Measurements from ENCODE around the gene EEA1. TPM values are rescaled to one million over a fixed set of nuclear protein-coding genes. Genes with fewer than 3 reads are reported as not detected.
A peak's percentile ranks its signal among the peaks of the same experiment; 100 is the strongest.

EEA1 gene
- 68.9 TPM in 2 replicates for total RNA-seq (2022)
- Bru-seq, nascent RNA: percentile 95 among the genes with signal in this experiment
- percentile 92 among the genes with signal in this experiment for BruChase-seq, experiment 1, labeled RNA remaining after a 2-hour chase
- percentile 94 among the genes with signal in this experiment for BruChase-seq, experiment 2, labeled RNA remaining after a 6-hour chase
- long read RNA-seq, full-length matches to known transcripts: 7 of 15 reads
- long read RNA-seq, partial matches to known transcripts: 6 of 15 reads
- long read RNA-seq, other reads (novel, unspliced or antisense): 2 of 15 reads

DNA sequence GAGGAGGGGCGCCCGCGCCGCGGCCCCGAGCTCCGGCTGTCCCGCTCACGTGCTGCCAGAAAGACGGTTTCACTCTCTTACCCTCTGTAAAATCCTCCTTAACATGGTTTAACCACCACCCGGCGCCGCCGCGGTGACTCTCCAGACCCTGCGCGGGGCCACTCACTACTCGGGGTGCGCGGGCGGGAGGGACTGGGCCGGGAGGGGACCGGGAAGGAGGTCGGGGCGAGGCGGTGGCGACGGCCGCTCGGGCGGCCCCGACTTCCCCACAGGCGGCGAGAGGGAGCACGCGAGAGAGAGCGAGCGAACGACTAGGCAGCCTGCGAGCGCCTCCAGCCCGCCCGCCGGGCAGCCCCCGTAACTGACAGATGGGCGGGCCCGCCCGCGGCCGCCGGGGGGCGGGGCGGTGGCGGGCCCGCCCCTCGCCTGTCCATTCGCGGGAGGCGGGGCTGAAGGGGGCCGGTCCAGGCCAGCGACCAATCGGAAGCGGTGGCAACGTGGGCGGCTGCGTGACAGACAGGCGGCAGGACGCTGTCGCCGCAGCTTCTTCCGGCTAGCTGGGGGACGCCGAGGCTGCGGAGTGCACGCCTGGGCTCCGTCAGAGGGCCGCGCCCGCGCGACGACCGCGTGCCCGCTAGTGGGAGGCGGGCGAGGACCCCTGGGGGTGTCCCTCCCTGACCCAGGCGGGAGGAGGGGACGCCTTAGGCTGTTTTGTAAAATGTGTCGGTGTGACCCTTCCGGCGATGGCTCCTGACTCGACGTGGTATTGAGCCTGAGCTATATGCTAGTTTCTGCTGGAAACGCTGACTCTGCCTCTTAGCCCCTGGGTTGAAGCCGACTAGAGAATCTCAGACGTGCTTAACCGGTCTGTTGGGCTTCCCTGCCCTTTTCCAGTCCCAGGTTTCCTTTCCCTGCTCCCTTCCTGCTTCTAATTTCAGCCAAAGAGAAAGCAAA lies at the start of gene EEA1:
TSS of gene EEA1 (minus strand) at position 334 of the 954 bp plus-strand sequence. CDS start at position 105, 229 bp downstream.
- CTCF ChIA-PET: interaction anchor here (0.8 to 1.8 kb wide), 6 partner anchors 15 to 490 kb away, joined by 3 to 8 read pairs (median 4); no protein-coding TSS in a partner anchor
- no peaks in the 10 kb centered on the region for H3K9me3 ChIP-seq
- Mint-ChIP-seq H3K4me1 (ENCODE audit: low read depth, unreplicated experiment) (peaks cover 50% of the 10 kb centered on the region), H3K27ac (ENCODE audit: unreplicated experiment) (peak within 1 kb of the TSS; percentile 93), H3K36me3 (ENCODE audit: insufficient read depth, unreplicated experiment) (peaks cover 19% of the 10 kb centered on the region), H3K4me3 (ENCODE audit: unreplicated experiment) (peak within 1 kb of the TSS; percentile 90), H3K27me3 (ENCODE audit: insufficient read depth, unreplicated experiment) (no peaks in the 10 kb centered on the region), H3K9me3 (ENCODE audit: unreplicated experiment) (peaks cover 9% of the 10 kb centered on the region)
- H3K4me3 ChIP-seq (ENCODE audit: low read depth, low read length): peak within 1 kb of the TSS; percentile 88
- no peaks in the 10 kb centered on the region for H3K36me3 ChIP-seq (ENCODE audit: control insufficient read depth, insufficient read depth, low read length)
- POLR2A ChIA-PET: interaction anchor here (0.5 to 1.7 kb wide), 8 partner anchors 14 to 538 kb away, joined by 3 to 26 read pairs (median 3); partner anchors contain the start of gene MRPL42
- no peaks in the 10 kb centered on the region for H3K27me3 ChIP-seq (replicated peaks; ENCODE audit: control insufficient read depth, insufficient read depth, low read length)
- TF ChIP-seq, protein P1, sequence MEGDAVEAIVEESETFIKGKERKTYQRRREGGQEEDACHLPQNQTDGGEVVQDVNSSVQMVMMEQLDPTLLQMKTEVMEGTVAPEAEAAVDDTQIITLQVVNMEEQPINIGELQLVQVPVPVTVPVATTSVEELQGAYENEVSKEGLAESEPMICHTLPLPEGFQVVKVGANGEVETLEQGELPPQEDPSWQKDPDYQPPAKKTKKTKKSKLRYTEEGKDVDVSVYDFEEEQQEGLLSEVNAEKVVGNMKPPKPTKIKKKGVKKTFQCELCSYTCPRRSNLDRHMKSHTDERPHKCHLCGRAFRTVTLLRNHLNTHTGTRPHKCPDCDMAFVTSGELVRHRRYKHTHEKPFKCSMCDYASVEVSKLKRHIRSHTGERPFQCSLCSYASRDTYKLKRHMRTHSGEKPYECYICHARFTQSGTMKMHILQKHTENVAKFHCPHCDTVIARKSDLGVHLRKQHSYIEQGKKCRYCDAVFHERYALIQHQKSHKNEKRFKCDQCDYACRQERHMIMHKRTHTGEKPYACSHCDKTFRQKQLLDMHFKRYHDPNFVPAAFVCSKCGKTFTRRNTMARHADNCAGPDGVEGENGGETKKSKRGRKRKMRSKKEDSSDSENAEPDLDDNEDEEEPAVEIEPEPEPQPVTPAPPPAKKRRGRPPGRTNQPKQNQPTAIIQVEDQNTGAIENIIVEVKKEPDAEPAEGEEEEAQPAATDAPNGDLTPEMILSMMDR (IDR thresholded peaks at IDR 0.05; ENCODE audit: insufficient read depth in 1 of 2, low read depth in 1 of 2, low read length in 1 of 2, severe bottlenecking in 1 of 2, unreplicated experiment in 1 of 2): peak in 1 of 2 experiments; percentile 12
- H3K4me1 ChIP-seq: peaks cover 54% of the 10 kb centered on the region
- intact Hi-C loops (cut with micrococcal nuclease; ENCODE audit: unreplicated experiment): loop anchor here (1.0 to 5.0 kb wide), 4 partner anchors 16 to 448 kb away; partner anchors contain the start of gene NUDT4
- peak; percentile 97 to 98 for DNase-seq
- BruUV-seq (replicated peaks): no TSS peak

DNA sequence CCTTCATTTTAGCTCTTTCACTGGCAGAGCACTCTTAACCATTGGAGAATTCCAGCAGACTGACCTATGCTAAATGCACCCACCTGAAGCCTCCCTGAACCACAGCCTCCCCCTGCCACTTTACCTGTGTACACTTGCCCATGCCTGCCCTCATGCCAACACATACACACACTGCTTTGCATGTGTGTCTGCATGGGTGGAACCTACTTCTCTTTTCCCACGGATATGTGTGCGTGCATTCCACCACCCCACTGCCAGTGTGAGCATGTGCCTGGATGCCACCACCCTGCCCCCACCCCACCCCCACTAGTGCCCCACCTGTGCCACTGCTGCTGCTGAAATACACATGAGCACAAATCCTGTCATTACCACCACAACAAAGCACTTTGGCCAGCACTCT lies 49.5 kb upstream of the EEA1 start:
- intact Hi-C loops (cut with micrococcal nuclease; ENCODE audit: unreplicated experiment): no loop called here
- POLR2A ChIA-PET: no interaction called here
- CTCF ChIA-PET: no interaction called here
- DNase-seq: no peak
- H3K36me3 Mint-ChIP-seq (ENCODE audit: insufficient read depth, unreplicated experiment): no peaks in the 10 kb centered on the region
- BruUV-seq (replicated peaks): no TSS peak
- TF ChIP-seq, protein P1 (IDR thresholded peaks at IDR 0.05; ENCODE audit: insufficient read depth in 1 of 2, low read depth in 1 of 2, low read length in 1 of 2, severe bottlenecking in 1 of 2, unreplicated experiment in 1 of 2): no peak
- no peak overlapping the region for H3K4me3 ChIP-seq (ENCODE audit: low read depth, low read length)
- no peaks in the 10 kb centered on the region for H3K36me3 ChIP-seq (ENCODE audit: control insufficient read depth, insufficient read depth, low read length)
- H3K27ac Mint-ChIP-seq (ENCODE audit: unreplicated experiment): no peak overlapping the region
- no peaks in the 10 kb centered on the region for H3K27me3 Mint-ChIP-seq (ENCODE audit: insufficient read depth, unreplicated experiment)
- no peak overlapping the region for H3K4me3 Mint-ChIP-seq (ENCODE audit: unreplicated experiment)
- no peaks in the 10 kb centered on the region for H3K4me1 Mint-ChIP-seq (ENCODE audit: low read depth, unreplicated experiment)
- H3K9me3 ChIP-seq: peaks cover 22% of the 10 kb centered on the region
- H3K27me3 ChIP-seq (replicated peaks; ENCODE audit: control insufficient read depth, insufficient read depth, low read length): no peaks in the 10 kb centered on the region
- H3K9me3 Mint-ChIP-seq (ENCODE audit: unreplicated experiment): peaks cover 10% of the 10 kb centered on the region
- H3K4me1 ChIP-seq: peaks cover 4% of the 10 kb centered on the region; the same call in 1 of the 2 replicates

DNA sequence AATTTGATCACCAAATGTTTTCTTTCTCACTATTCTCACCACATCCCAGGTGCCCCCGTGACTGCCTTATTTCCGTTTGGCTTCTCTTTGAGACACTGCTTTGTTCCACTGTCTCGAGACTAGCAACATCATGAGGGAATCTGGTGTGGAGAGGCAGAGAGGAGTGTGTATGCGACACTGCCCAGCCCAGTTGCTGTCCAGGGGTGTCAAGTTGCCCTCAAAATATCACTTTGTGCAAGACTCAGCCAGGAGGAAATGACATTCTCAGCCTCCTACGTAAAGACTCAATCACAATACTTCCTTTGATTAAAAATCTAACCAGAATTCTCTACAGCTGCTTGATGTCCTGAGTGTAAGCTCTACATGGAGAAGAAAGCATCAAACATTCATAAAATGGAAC lies 48.2 kb upstream of the EEA1 start:
- H3K4me1 ChIP-seq: peaks cover 7% of the 10 kb centered on the region; the same call in 1 of the 2 replicates
- H3K27ac Mint-ChIP-seq (ENCODE audit: unreplicated experiment): no peak overlapping the region
- H3K27me3 Mint-ChIP-seq (ENCODE audit: insufficient read depth, unreplicated experiment): no peaks in the 10 kb centered on the region
- H3K27me3 ChIP-seq (replicated peaks; ENCODE audit: control insufficient read depth, insufficient read depth, low read length): no peaks in the 10 kb centered on the region
- no peak for DNase-seq
- no peaks in the 10 kb centered on the region for H3K4me1 Mint-ChIP-seq (ENCODE audit: low read depth, unreplicated experiment)
- CTCF ChIA-PET: no interaction called here
- no TSS peak for BruUV-seq (replicated peaks)
- peaks cover 19% of the 10 kb centered on the region for H3K9me3 ChIP-seq
- H3K4me3 ChIP-seq (ENCODE audit: low read depth, low read length): no peak overlapping the region
- H3K36me3 ChIP-seq (ENCODE audit: control insufficient read depth, insufficient read depth, low read length): no peaks in the 10 kb centered on the region
- H3K36me3 Mint-ChIP-seq (ENCODE audit: insufficient read depth, unreplicated experiment): no peaks in the 10 kb centered on the region
- intact Hi-C loops (cut with micrococcal nuclease; ENCODE audit: unreplicated experiment): no loop called here
- TF ChIP-seq, protein P1 (IDR thresholded peaks at IDR 0.05; ENCODE audit: insufficient read depth in 1 of 2, low read depth in 1 of 2, low read length in 1 of 2, severe bottlenecking in 1 of 2, unreplicated experiment in 1 of 2): no peak
- POLR2A ChIA-PET: no interaction called here
- H3K9me3 Mint-ChIP-seq (ENCODE audit: unreplicated experiment): peaks cover 10% of the 10 kb centered on the region
- no peak overlapping the region for H3K4me3 Mint-ChIP-seq (ENCODE audit: unreplicated experiment)
